ENCODE results near the gene SLC30A3. TPM values are rescaled to one million over a fixed set of nuclear protein-coding genes. Genes with fewer than 3 reads are reported as not detected.

Gene SLC30A3
- total and polyA plus RNA-seq, 2 of the 4 experiments (the other 2 are of a cell fraction) = 0.15 TPM; not detected in 1

- 100% methylated on average over 2 of the region's 9 CpGs; no CpG with 5 or more reads in 1 of the 2 experiments for WGBS, 2 experiments (ENCODE audit: extremely low coverage in 2 of 2, insufficient read length in 1 of 2)
- intact Hi-C loops (cut with micrococcal nuclease) = no loop called here
- Histone ChIP-seq H3K4me1 (ENCODE audit: control insufficient read depth, insufficient read depth, low read length) (no peaks in the 10 kb centered on the region), H3K36me3 (ENCODE audit: control insufficient read depth, insufficient read depth, low read length) (peaks cover 51% of the 10 kb centered on the region), H3K4me2 (ENCODE audit: low read depth, low read length) (no peak overlapping the region), H2BK5ac (ENCODE audit: low read depth, low read length, poor library complexity, severe bottlenecking) (no peak overlapping the region), H2AK5ac (ENCODE audit: low read depth, low read length) (no peak overlapping the region), H3K79me1 (ENCODE audit: low read depth in 1 of 2, low read length in 2 of 2) (peaks cover 0 to 5% of the 10 kb centered on the region in 2 experiments; a peak in 2 of 4 replicates), H3K27me3 (ENCODE audit: control insufficient read depth, insufficient read depth, low read length) (no peaks in the 10 kb centered on the region), H3K4ac (ENCODE audit: low read depth, low read length) (no peak overlapping the region), H2BK120ac (ENCODE audit: low read depth, low read length) (no peak overlapping the region), H4K5ac (ENCODE audit: low read depth, low read length) (no peak overlapping the region), H3K27ac (ENCODE audit: insufficient read depth, low read length) (no peak overlapping the region), H3K14ac (replicated peaks; ENCODE audit: low read depth, low read length) (no peak overlapping the region), H3K9me3 (ENCODE audit: control insufficient read depth, insufficient read depth, low read length) (no peaks in the 10 kb centered on the region), H2BK15ac (ENCODE audit: low read depth, low read length) (no peak overlapping the region), H3K4me3 (ENCODE audit: insufficient read depth, low read depth, low read length) (no peak overlapping the region), H4K20me1 (ENCODE audit: insufficient read depth, low read length) (no peaks in the 10 kb centered on the region), H3K56ac (ENCODE audit: extremely low read depth, insufficient read depth, low read length) (no peak overlapping the region), H3K23ac (ENCODE audit: low read depth, low read length) (no peak overlapping the region), H3K9ac (ENCODE audit: low read depth, low read length) (no peak overlapping the region), H2AK9ac (replicated peaks; ENCODE audit: low read depth, low read length, poor library complexity) (no peak overlapping the region), H2BK20ac (ENCODE audit: low read depth, low read length) (no peak overlapping the region), H4K8ac (ENCODE audit: low read depth in 2 of 2, low read length in 2 of 2) (no peak overlapping the region), H3K9me1 (ENCODE audit: insufficient read depth, low read length) (no peaks in the 10 kb centered on the region; the same call in 1 of the 2 replicates), H3K18ac (ENCODE audit: low read depth, low read length) (no peak overlapping the region), H2AFZ (replicated peaks; ENCODE audit: low read length, poor library complexity) (no peak overlapping the region), H4K91ac (ENCODE audit: insufficient read depth, low read depth, low read length) (no peak overlapping the region)
- no TSS peak for BruUV-seq (replicated peaks)
- ChIA-PET POLR2A (ENCODE audit: unreplicated experiment) (no interaction called here), CTCF (no interaction called here)
- DNase-seq (no peak), ATAC-seq (ENCODE audit: low read depth) (no peak)
- dilution Hi-C loops (cut with HindIII; ENCODE audit: low sequenced_read_pairs, unreplicated experiment) = no loop called here
- in situ Hi-C loops (cut with MboI; ENCODE audit: low sequenced_read_pairs) = no loop called here
- TF ChIP-seq RCOR1 (IDR thresholded peaks at IDR 0.05; ENCODE audit: insufficient replicate concordance, low read length) = no peak
- no peak for TF ChIP-seq NFE2L2 (IDR thresholded peaks at IDR 0.05; ENCODE audit: low read depth, low read length)
- no peak for TF ChIP-seq CEBPB (IDR thresholded peaks at IDR 0.05; ENCODE audit: low read depth, low read length)
- no peak for TF ChIP-seq POLR2A (IDR thresholded peaks at IDR 0.05; ENCODE audit: low read depth, low read length)
- no peak for TF ChIP-seq MXI1 (IDR thresholded peaks at IDR 0.05; ENCODE audit: borderline replicate concordance, low read depth, low read length)
- TF ChIP-seq BHLHE40 (IDR thresholded peaks at IDR 0.05; ENCODE audit: low read depth, low read length) = no peak
- TF ChIP-seq RAD21 (IDR thresholded peaks at IDR 0.05; ENCODE audit: low read length) = no peak
- TF ChIP-seq SMC3 (IDR thresholded peaks at IDR 0.05; ENCODE audit: low read depth, low read length) = no peak
- TF ChIP-seq, protein P1, sequence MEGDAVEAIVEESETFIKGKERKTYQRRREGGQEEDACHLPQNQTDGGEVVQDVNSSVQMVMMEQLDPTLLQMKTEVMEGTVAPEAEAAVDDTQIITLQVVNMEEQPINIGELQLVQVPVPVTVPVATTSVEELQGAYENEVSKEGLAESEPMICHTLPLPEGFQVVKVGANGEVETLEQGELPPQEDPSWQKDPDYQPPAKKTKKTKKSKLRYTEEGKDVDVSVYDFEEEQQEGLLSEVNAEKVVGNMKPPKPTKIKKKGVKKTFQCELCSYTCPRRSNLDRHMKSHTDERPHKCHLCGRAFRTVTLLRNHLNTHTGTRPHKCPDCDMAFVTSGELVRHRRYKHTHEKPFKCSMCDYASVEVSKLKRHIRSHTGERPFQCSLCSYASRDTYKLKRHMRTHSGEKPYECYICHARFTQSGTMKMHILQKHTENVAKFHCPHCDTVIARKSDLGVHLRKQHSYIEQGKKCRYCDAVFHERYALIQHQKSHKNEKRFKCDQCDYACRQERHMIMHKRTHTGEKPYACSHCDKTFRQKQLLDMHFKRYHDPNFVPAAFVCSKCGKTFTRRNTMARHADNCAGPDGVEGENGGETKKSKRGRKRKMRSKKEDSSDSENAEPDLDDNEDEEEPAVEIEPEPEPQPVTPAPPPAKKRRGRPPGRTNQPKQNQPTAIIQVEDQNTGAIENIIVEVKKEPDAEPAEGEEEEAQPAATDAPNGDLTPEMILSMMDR (conservative IDR thresholded peaks at IDR 0.05; ENCODE audit: low read depth, low read length) = no peak
- no peak for TF ChIP-seq MAFK (IDR thresholded peaks at IDR 0.05; ENCODE audit: low read depth, low read length)
- no peak for TF ChIP-seq MAZ (IDR thresholded peaks at IDR 0.05; ENCODE audit: borderline replicate concordance, low read depth, low read length)
These were observed 37.3 kb downstream of the SLC30A3 start for GRCh38 chr2:27225526-27225925.

Measured in IMR-90 (cell line).